Measurements from ENCODE around the gene IFT20.

DNA sequence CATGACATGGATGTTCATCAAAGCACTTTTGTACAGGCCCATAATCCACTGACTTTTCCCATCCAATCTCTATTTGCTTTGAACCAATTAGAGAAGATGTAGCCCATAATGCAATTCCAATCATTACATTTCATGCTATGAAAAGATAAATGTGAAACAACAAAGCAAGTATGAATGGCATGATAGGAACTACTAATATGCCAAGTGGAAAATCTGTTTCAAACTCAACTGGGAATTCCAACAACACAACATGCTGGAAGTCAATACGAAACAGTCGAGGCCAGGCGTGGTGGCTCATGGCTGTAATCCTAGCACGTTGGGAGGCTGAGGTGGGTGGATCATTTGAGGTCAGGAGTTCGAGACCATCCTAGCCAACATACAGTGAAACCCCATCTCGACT lies 55.9 kb downstream of the IFT20 start:
- TF ChIP-seq CTCF (IDR thresholded peaks at IDR 0.05; ENCODE audit: low read length) (no peak), EZH2 (IDR thresholded peaks at IDR 0.05; ENCODE audit: borderline replicate concordance, low read length) (no peak)

Measured in OCI-LY1 (cell line).